WTC11 (cell line): Measurements from ENCODE around the gene TAC4. TPM values are rescaled to one million over a fixed set of nuclear protein-coding genes. Genes with fewer than 3 reads are reported as not detected.

Experiments
- ATAC-seq: fragments of 200-7000 bp; cut with Tn5 transposase; 2 replicates; pipeline ENCODE4 v1.10.0; 2021; ENCODE audit warnings: mild to moderate bottlenecking, moderate library complexity
- CTCF ChIA-PET: fragments of 300-600 bp; sonication (Branson Sonifier 250); formaldehyde crosslinking; loops from one replicate; lab custom pipeline; 2021; ENCODE audit warnings: antibody characterized with exemption; lab: Charles Lee
- POLR2A ChIA-PET: fragments of 350-600 bp; sonication (Branson Sonifier 250); formaldehyde crosslinking; loops from one replicate; lab custom pipeline; 2021; ENCODE audit warnings: antibody characterized with exemption; lab: Charles Lee
- DNase-seq: peaks from one replicate; pipeline ENCODE4 v3.0.0; 2021; ENCODE audit warnings: low spot score
- H3K27ac Mint-ChIP-seq: 2 replicates; pipeline ENCODE4 v1.8.0; 2021; ENCODE audit warnings: mixed read lengths
- H3K27me3 Mint-ChIP-seq: 2 replicates; pipeline ENCODE4 v1.8.0; 2021; ENCODE audit warnings: low read depth, mild to moderate bottlenecking, moderate library complexity, mixed read lengths
- H3K36me3 Mint-ChIP-seq: 2 replicates; pipeline ENCODE4 v1.8.0; 2021; ENCODE audit warnings: mixed read lengths
- H3K4me1 Mint-ChIP-seq: 2 replicates; pipeline ENCODE4 v1.8.0; 2022; ENCODE audit warnings: mixed read lengths
- H3K4me3 Mint-ChIP-seq: 2 replicates; pipeline ENCODE4 v1.8.0; 2021; ENCODE audit warnings: mild to moderate bottlenecking, moderate library complexity, mixed read lengths
- H3K9me3 Mint-ChIP-seq: 2 replicates; pipeline ENCODE4 v1.8.0; 2021; ENCODE audit warnings: mixed read lengths
- CREB1 ChIP-seq: sonication (generic); formaldehyde crosslinking; IDR thresholded peaks from 2 replicates; pipeline ENCODE4 v1.8.0; 2023; ENCODE audit warnings: mild to moderate bottlenecking, missing genetic modification reagents
- EMX1 ChIP-seq: fragments of 250-450 bp; sonication (Bioruptor Pico); IDR thresholded peaks from 2 replicates; pipeline ENCODE4 v1.8.0; 2021; ENCODE audit warnings: mild to moderate bottlenecking
- ERG ChIP-seq: fragments of 250-450 bp; sonication (Bioruptor Pico); IDR thresholded peaks from 2 replicates; pipeline ENCODE4 v1.8.0; 2021; ENCODE audit warnings: mild to moderate bottlenecking
- FOXJ3 ChIP-seq: sonication (generic); formaldehyde crosslinking; IDR thresholded peaks from 2 replicates; pipeline ENCODE4 v1.9.0; 2021; ENCODE audit warnings: missing genetic modification reagents, mild to moderate bottlenecking, borderline replicate concordance
- FOXK1 ChIP-seq: sonication (generic); formaldehyde crosslinking; IDR thresholded peaks from 2 replicates; pipeline ENCODE4 v1.8.0; 2022; ENCODE audit warnings: mild to moderate bottlenecking, moderate library complexity, missing genetic modification reagents
- GTF2I ChIP-seq: fragments of 250-450 bp; sonication (Bioruptor Pico); conservative IDR thresholded peaks from 2 replicates; pipeline ENCODE4 v1.4.0; 2021; ENCODE audit warnings: mild to moderate bottlenecking
- IRF1 ChIP-seq: sonication (generic); formaldehyde crosslinking; IDR thresholded peaks from 2 replicates; pipeline ENCODE4 v1.8.0; 2023; ENCODE audit warnings: missing genetic modification reagents
- MLX ChIP-seq: sonication (generic); formaldehyde crosslinking; IDR thresholded peaks from 2 replicates; pipeline ENCODE4 v1.8.1; 2023; ENCODE audit warnings: mild to moderate bottlenecking, missing genetic modification reagents, moderate library complexity
- MYBL2 ChIP-seq: sonication (generic); formaldehyde crosslinking; IDR thresholded peaks from 2 replicates; pipeline ENCODE4 v1.8.1; 2023; ENCODE audit warnings: mild to moderate bottlenecking, moderate library complexity, missing genetic modification reagents
- NFE2L1 ChIP-seq: sonication (generic); formaldehyde crosslinking; IDR thresholded peaks from 2 replicates; pipeline ENCODE4 v1.8.1; 2023; ENCODE audit warnings: missing genetic modification reagents
- NFYB ChIP-seq: sonication (generic); formaldehyde crosslinking; conservative IDR thresholded peaks from 2 replicates; pipeline ENCODE4 v1.8.0; 2022; ENCODE audit warnings: low read depth, missing genetic modification reagents
- OVOL2 ChIP-seq: fragments of 250-450 bp; sonication (Bioruptor Pico); IDR thresholded peaks from 2 replicates; pipeline ENCODE4 v1.9.0; 2021; ENCODE audit warnings: mild to moderate bottlenecking, borderline replicate concordance
- ZBTB21 ChIP-seq: sonication (generic); formaldehyde crosslinking; IDR thresholded peaks from 2 replicates; pipeline ENCODE4 v1.8.1; 2023; ENCODE audit warnings: mild to moderate bottlenecking, missing genetic modification reagents, borderline replicate concordance
- ZNF121 ChIP-seq: sonication (generic); formaldehyde crosslinking; IDR thresholded peaks from 2 replicates; pipeline ENCODE4 v1.8.0; 2023; ENCODE audit warnings: missing genetic modification reagents
- ZNF219 ChIP-seq: sonication (generic); formaldehyde crosslinking; IDR thresholded peaks from 2 replicates; pipeline ENCODE4 v1.8.0; 2023; ENCODE audit warnings: missing genetic modification reagents, mild to moderate bottlenecking, borderline replicate concordance
- ZNF317 ChIP-seq: sonication (generic); formaldehyde crosslinking; IDR thresholded peaks from 2 replicates; pipeline ENCODE4 v1.8.1; 2023; ENCODE audit warnings: low read depth, mild to moderate bottlenecking, moderate library complexity, missing genetic modification reagents, borderline replicate concordance
- ZNF396 ChIP-seq: fragments of 250-450 bp; sonication (Bioruptor Pico); IDR thresholded peaks from 2 replicates; pipeline ENCODE4 v1.8.0; 2021; ENCODE audit warnings: mild to moderate bottlenecking, moderate library complexity, borderline replicate concordance
- ZNF416 ChIP-seq: fragments of 250-450 bp; sonication (Bioruptor Pico); IDR thresholded peaks from 2 replicates; pipeline ENCODE4 v1.9.0; 2021; ENCODE audit warnings: mild to moderate bottlenecking, inconsistent platforms
- ZNF423 ChIP-seq: fragments of 250-450 bp; sonication (Bioruptor Pico); IDR thresholded peaks from 2 replicates; pipeline ENCODE4 v2.1.2; 2022; ENCODE audit warnings: mild to moderate bottlenecking, moderate library complexity
- ZSCAN18 ChIP-seq: fragments of 250-450 bp; sonication (Bioruptor Pico); IDR thresholded peaks from 2 replicates; pipeline ENCODE4 v2.1.2; 2022; ENCODE audit warnings: mild to moderate bottlenecking, moderate library complexity
- total RNA-seq: library from RNA; stranded (reverse); gene quantifications from 3 replicates; pipeline ENCODE4 v1.2.3, GENCODE V29; 2021
- TF ChIP-seq, protein P1 (sequence below): sonication (generic); formaldehyde crosslinking; IDR thresholded peaks from 2 replicates; pipeline ENCODE4 v1.8.0; 2022; ENCODE audit warnings: mild to moderate bottlenecking, missing genetic modification reagents
- TF ChIP-seq, protein P2 (sequence below): sonication (generic); formaldehyde crosslinking; conservative IDR thresholded peaks from 2 replicates; pipeline ENCODE4 v1.8.1; 2022; ENCODE audit warnings: mild to moderate bottlenecking, missing genetic modification reagents
- TF ChIP-seq, protein P3 (sequence below): sonication (generic); formaldehyde crosslinking; IDR thresholded peaks from 2 replicates; pipeline ENCODE4 v1.8.1; 2023; ENCODE audit warnings: mild to moderate bottlenecking, moderate library complexity, missing genetic modification reagents
- TF ChIP-seq, protein P4 (sequence below): fragments of 250-450 bp; sonication (Bioruptor Pico); conservative IDR thresholded peaks from 2 replicates; pipeline ENCODE4 v1.9.0; 2021; ENCODE audit warnings: mild to moderate bottlenecking

TAC4 gene
- total RNA-seq, 1 experiment from 2014 or later: not detected

GRCh38 chr17:49820773-49821172, 27.1 kb downstream of the TAC4 start:
- no peak for TF ChIP-seq MLX (CRISPR knock-in tag)
- TF ChIP-seq ZNF416 (CRISPR knock-in tag): no peak
- no peak for TF ChIP-seq CREB1
- no peak for TF ChIP-seq IRF1 (CRISPR knock-in tag)
- no peak for TF ChIP-seq NFYB (CRISPR knock-in tag)
- TF ChIP-seq NFE2L1: no peak
- TF ChIP-seq, protein P1, sequence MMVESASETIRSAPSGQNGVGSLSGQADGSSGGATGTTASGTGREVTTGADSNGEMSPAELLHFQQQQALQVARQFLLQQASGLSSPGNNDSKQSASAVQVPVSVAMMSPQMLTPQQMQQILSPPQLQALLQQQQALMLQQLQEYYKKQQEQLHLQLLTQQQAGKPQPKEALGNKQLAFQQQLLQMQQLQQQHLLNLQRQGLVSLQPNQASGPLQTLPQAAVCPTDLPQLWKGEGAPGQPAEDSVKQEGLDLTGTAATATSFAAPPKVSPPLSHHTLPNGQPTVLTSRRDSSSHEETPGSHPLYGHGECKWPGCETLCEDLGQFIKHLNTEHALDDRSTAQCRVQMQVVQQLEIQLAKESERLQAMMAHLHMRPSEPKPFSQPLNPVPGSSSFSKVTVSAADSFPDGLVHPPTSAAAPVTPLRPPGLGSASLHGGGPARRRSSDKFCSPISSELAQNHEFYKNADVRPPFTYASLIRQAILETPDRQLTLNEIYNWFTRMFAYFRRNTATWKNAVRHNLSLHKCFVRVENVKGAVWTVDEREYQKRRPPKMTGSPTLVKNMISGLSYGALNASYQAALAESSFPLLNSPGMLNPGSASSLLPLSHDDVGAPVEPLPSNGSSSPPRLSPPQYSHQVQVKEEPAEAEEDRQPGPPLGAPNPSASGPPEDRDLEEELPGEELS: no peak
- DNase-seq (no peak), ATAC-seq (no peak)
- POLR2A ChIA-PET: interaction anchor here (0.6 kb wide), 1 partner anchor 292 kb away, joined by 7 read pairs; no protein-coding TSS in a partner anchor
- Mint-ChIP-seq H3K36me3 (peaks cover 80% of the 10 kb centered on the region), H3K27me3 (no peaks in the 10 kb centered on the region), H3K4me1 (peaks cover 75% of the 10 kb centered on the region), H3K27ac (peak overlapping the region; percentile 69; the same call in 1 of the 2 replicates), H3K4me3 (no peak overlapping the region), H3K9me3 (no peaks in the 10 kb centered on the region)
- CTCF ChIA-PET: interaction anchor here (0.6 kb wide), 2 partner anchors 102 to 427 kb away, joined by 3 read pairs; no protein-coding TSS in a partner anchor

DNA sequence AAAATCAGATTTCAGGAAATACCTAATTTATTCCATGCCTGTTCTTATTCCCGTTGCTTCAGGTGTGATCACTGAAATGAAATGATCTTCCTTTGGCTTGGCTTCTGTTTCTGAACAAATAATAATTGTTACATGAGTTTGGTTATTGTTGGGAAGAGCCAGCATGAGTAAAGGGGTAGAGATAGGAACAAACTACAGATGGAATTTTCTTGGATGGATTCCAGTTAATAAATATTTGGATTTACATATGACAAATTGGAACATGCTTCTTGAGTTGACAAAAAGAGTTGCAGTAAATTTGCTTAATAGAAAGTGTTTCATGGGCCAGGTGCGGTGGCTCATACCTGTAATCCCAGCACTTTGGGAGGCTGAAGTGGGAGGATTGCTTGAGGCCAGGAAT, 28.2 kb downstream of the TAC4 start:
- ATAC-seq (no peak), DNase-seq (no peak)
- POLR2A ChIA-PET: no interaction called here
- peaks cover 76% of the 10 kb centered on the region for H3K4me1 Mint-ChIP-seq
- H3K36me3 Mint-ChIP-seq: peaks cover 70% of the 10 kb centered on the region
- CTCF ChIA-PET: no interaction called here
- H3K4me3 Mint-ChIP-seq: 0 out of 2 replicates have a peak overlapping the region, but pooled peaks have one; percentile 10
- peak overlapping the region; percentile 65 for H3K27ac Mint-ChIP-seq
- H3K9me3 Mint-ChIP-seq: no peaks in the 10 kb centered on the region
- H3K27me3 Mint-ChIP-seq: no peaks in the 10 kb centered on the region
- TF ChIP-seq, protein P2, sequence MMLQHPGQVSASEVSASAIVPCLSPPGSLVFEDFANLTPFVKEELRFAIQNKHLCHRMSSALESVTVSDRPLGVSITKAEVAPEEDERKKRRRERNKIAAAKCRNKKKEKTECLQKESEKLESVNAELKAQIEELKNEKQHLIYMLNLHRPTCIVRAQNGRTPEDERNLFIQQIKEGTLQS (CRISPR knock-in tag): no peak
- TF ChIP-seq FOXJ3: no peak
- no peak for TF ChIP-seq ZNF121 (CRISPR knock-in tag)
- no peak for TF ChIP-seq NFYB (CRISPR knock-in tag)
- no peak for TF ChIP-seq OVOL2 (CRISPR knock-in tag)
- no peak for TF ChIP-seq ERG (CRISPR knock-in tag)
- no peak for TF ChIP-seq ZNF317 (CRISPR knock-in tag)
- TF ChIP-seq EMX1: no peak
- TF ChIP-seq ZNF423: no peak

GRCh38 chr17:49819138-49819537, 28.7 kb downstream of the TAC4 start:
- Mint-ChIP-seq H3K36me3 (peaks cover 66% of the 10 kb centered on the region), H3K27me3 (no peaks in the 10 kb centered on the region), H3K4me1 (peaks cover 78% of the 10 kb centered on the region), H3K9me3 (no peaks in the 10 kb centered on the region), H3K4me3 (peak overlapping the region; percentile 77), H3K27ac (peak overlapping the region; percentile 99)
- ATAC-seq: no peak
- ChIA-PET POLR2A (no interaction called here), CTCF (no interaction called here)
- DNase-seq: no peak
- TF ChIP-seq ZNF396 (CRISPR knock-in tag) (no peak), ZNF416 (CRISPR knock-in tag) (no peak), ZNF219 (CRISPR knock-in tag) (no peak), ZBTB21 (CRISPR knock-in tag) (no peak), MYBL2 (no peak), GTF2I (CRISPR knock-in tag) (no peak), FOXK1 (CRISPR knock-in tag) (no peak), ZSCAN18 (CRISPR knock-in tag) (no peak)
- TF ChIP-seq, protein P3, sequence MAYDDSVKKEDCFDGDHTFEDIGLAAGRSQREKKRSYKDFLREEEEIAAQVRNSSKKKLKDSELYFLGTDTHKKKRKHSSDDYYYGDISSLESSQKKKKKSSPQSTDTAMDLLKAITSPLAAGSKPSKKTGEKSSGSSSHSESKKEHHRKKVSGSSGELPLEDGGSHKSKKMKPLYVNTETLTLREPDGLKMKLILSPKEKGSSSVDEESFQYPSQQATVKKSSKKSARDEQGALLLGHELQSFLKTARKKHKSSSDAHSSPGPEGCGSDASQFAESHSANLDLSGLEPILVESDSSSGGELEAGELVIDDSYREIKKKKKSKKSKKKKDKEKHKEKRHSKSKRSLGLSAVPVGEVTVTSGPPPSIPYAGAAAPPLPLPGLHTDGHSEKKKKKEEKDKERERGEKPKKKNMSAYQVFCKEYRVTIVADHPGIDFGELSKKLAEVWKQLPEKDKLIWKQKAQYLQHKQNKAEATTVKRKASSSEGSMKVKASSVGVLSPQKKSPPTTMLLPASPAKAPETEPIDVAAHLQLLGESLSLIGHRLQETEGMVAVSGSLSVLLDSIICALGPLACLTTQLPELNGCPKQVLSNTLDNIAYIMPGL (CRISPR knock-in tag): no peak
- TF ChIP-seq, protein P4, sequence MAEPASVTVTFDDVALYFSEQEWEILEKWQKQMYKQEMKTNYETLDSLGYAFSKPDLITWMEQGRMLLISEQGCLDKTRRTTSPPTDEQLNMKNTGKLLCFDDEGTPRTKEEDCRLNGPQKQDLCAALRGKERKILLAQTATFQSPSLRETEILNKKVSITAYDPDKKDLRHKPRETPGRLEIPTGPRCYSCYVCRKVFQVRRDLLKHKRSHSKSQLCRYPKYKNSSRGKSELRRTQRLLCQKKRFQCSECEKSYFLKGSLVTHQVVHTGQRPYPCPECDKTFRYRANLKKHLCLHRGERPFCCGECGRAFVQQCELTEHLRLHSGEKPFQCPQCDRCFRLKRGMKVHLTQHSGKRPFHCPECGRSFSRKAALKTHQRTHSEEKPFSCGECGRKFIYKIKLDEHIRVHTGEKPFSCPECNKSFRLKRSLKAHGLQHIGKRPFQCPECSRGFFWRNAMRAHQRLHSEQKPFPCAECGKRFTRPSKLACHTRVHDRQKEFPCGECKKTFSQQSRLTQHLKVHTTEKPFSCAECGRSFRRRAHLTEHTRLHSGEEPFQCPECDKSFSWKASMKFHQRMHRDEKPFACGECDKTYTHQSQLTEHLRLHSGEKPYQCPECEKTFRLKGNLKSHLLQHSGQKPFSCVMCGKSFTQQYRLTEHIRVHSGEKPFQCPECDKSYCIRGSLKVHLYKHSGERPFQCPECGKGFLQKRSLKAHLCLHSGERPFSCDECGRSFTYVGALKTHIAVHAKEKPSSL (CRISPR knock-in tag): no peak
